ENCODE measurements around the gene CNPY3. TPM values are rescaled to one million over a fixed set of nuclear protein-coding genes. Genes with fewer than 3 reads are reported as not detected.
A peak's percentile ranks its signal among the peaks of the same experiment; 100 is the strongest.

Gene CNPY3
- total and polyA plus RNA-seq, 8 donors: 2.2 to 45.5 (median 28.1) TPM

DNA sequence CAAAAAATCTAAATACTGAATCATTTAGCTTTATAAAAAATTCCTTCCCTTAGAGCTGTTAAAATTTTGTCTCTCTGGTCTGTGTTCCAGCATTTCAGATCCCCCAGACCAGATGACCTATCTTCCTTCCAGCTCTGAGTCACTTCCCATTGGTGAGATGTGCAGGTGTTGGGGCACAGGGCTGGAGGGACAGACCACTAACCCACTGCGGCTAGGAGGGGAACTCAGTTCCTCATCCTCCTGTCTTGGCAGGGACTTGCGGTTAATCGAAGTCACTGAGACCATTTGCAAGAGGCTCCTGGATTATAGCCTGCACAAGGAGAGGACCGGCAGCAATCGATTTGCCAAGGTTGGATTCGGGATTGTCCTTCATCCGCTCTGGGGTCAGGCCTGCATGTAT is 6.0 kb downstream of the CNPY3 start:
- H3K4me3 ChIP-seq: no peak overlapping the region
- intact Hi-C loops (cut with DNase I; ENCODE audit: low total_unique reads): no loop called here
- H3K27me3 ChIP-seq: no peaks in the 10 kb centered on the region
- H3K4me1 ChIP-seq: peaks cover 24 to 59% (median 36%) of the 10 kb centered on the region in 4 donors
- H3K9me3 ChIP-seq: no peaks in the 10 kb centered on the region
- no peak overlapping the region for H3K27ac ChIP-seq
- peaks cover 28 to 71% (median 65%) of the 10 kb centered on the region in 4 donors for H3K36me3 ChIP-seq
- TF ChIP-seq POLR2AphosphoS5 (IDR thresholded peaks at IDR 0.05) (no peak), POLR2A (IDR thresholded peaks at IDR 0.05) (no peak), EP300 (IDR thresholded peaks at IDR 0.05) (no peak), CTCF (IDR thresholded peaks at IDR 0.05) (no peak)
- WGBS, 5 donors: 82 to 93% (median 89%) methylated on average over 5 to 7 of the region's 7 CpGs
- no peak for DNase-seq

- DNase-seq: no peak
- no peaks in the 10 kb centered on the region for H3K27me3 ChIP-seq
- H3K4me3 ChIP-seq: no peak overlapping the region
- TF ChIP-seq POLR2A (IDR thresholded peaks at IDR 0.05): no peak
- no peak for TF ChIP-seq CTCF (IDR thresholded peaks at IDR 0.05)
- TF ChIP-seq POLR2AphosphoS5 (IDR thresholded peaks at IDR 0.05): no peak
- no peak for TF ChIP-seq EP300 (IDR thresholded peaks at IDR 0.05)
- peaks cover 32 to 82% (median 74%) of the 10 kb centered on the region in 4 donors for H3K36me3 ChIP-seq
- H3K27ac ChIP-seq: no peak overlapping the region
- peaks cover 13 to 49% (median 26%) of the 10 kb centered on the region in 4 donors for H3K4me1 ChIP-seq
- 90 to 97% (median 93%) methylated on average over 11 of the region's 11 CpGs for WGBS, 5 donors
- H3K9me3 ChIP-seq: no peaks in the 10 kb centered on the region
- intact Hi-C loops (cut with DNase I; ENCODE audit: low total_unique reads): no loop called here
Observed at GRCh38 chr6:42936398-42936797, 7.1 kb downstream of the CNPY3 start.

DNA sequence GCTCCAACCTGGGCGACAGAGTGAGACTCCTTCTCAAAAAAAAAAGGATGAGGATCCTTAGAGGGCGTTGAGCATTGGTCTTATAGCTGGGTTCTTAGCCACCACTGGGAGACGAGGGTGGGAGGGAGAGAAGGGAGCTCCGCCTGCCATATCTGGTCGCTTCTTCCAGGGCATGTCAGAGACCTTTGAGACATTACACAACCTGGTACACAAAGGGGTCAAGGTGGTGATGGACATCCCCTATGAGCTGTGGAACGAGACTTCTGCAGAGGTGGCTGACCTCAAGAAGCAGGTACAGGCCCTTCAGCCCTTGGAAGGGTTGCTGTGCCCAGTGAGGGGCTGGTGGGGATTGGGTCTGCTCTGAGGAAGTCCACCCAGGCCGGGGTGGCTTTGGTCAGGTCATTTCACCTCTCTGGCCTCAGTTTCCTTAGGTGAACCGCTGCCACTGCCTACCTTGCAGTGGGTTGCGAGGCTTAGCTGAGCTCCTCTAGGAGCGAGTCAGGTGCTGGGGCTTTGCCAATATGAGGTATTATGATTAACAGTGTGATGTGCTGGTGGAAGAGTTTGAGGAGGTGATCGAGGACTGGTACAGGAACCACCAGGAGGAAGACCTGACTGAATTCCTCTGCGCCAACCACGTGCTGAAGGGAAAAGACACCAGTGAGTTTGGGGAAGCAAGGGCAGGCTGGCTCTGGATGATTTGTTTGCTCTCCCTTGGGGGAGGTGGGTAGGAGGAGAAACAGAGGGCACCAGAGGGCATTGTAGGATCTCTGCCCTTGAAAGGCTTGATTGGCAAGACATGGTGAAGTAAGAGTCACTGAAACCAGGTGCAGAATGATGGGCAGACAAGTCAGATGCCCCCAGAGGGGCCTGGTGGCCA is 8.5 kb downstream of the CNPY3 start:
- Histone ChIP-seq H3K36me3 (peaks cover 32 to 91% (median 87%) of the 10 kb centered on the region in 4 donors), H3K27me3 (no peaks in the 10 kb centered on the region), H3K27ac (no peak overlapping the region), H3K4me1 (peaks cover 0 to 35% (median 12%) of the 10 kb centered on the region in 4 donors), H3K4me3 (no peak overlapping the region), H3K9me3 (no peaks in the 10 kb centered on the region)
- intact Hi-C loops (cut with DNase I; ENCODE audit: low total_unique reads): no loop called here
- TF ChIP-seq EP300 (IDR thresholded peaks at IDR 0.05): no peak
- TF ChIP-seq POLR2AphosphoS5 (IDR thresholded peaks at IDR 0.05): no peak
- no peak for TF ChIP-seq CTCF (IDR thresholded peaks at IDR 0.05)
- TF ChIP-seq POLR2A (IDR thresholded peaks at IDR 0.05): no peak
- 87 to 92% (median 90%) methylated on average over 12 to 13 of the region's 13 CpGs for WGBS, 5 donors
- DNase-seq: no peak

- H3K27me3 ChIP-seq: no peaks in the 10 kb centered on the region
- H3K9me3 ChIP-seq: no peaks in the 10 kb centered on the region
- H3K27ac ChIP-seq: peak overlapping the region in 1 of 5 donors; percentile 61
- peaks cover 0 to 29% (median 6%) of the 10 kb centered on the region in 4 donors for H3K4me1 ChIP-seq
- TF ChIP-seq POLR2AphosphoS5 (IDR thresholded peaks at IDR 0.05) (no peak), CTCF (IDR thresholded peaks at IDR 0.05) (no peak), EP300 (IDR thresholded peaks at IDR 0.05) (no peak), POLR2A (IDR thresholded peaks at IDR 0.05) (no peak)
- DNase-seq: no peak
- peaks cover 32 to 97% (median 92%) of the 10 kb centered on the region in 4 donors for H3K36me3 ChIP-seq
- 90 to 95% (median 91%) methylated on average over 5 of the region's 5 CpGs for WGBS, 5 donors
- H3K4me3 ChIP-seq: no peak overlapping the region
- intact Hi-C loops (cut with DNase I; ENCODE audit: low total_unique reads): no loop called here
Observed at GRCh38 chr6:42938428-42938796, 9.1 kb downstream of the CNPY3 start.

Measured in stomach (tissue), 9 donors.